Pulmonary artery endothelial cell (primary cell): ENCODE measurements around the gene RTN4R. TPM values are rescaled to one million over a fixed set of nuclear protein-coding genes. Genes with fewer than 3 reads are reported as not detected.

ENCODE experiments used
- DNase-seq: peaks from one replicate; pipeline ENCODE4 v3.0.0-alpha.2; 2011; ENCODE audit warnings: low read depth, low spot score
- total RNA-seq: library from RNA; depleted of rRNA; stranded (reverse); fragments of >200 nt; gene quantifications from 2 replicates; pipeline ENCODE4 v1.2.3, GENCODE V29; 2014

RTN4R gene
- total RNA-seq, 1 donor from 2014 or later, result 0.46 TPM

DNA sequence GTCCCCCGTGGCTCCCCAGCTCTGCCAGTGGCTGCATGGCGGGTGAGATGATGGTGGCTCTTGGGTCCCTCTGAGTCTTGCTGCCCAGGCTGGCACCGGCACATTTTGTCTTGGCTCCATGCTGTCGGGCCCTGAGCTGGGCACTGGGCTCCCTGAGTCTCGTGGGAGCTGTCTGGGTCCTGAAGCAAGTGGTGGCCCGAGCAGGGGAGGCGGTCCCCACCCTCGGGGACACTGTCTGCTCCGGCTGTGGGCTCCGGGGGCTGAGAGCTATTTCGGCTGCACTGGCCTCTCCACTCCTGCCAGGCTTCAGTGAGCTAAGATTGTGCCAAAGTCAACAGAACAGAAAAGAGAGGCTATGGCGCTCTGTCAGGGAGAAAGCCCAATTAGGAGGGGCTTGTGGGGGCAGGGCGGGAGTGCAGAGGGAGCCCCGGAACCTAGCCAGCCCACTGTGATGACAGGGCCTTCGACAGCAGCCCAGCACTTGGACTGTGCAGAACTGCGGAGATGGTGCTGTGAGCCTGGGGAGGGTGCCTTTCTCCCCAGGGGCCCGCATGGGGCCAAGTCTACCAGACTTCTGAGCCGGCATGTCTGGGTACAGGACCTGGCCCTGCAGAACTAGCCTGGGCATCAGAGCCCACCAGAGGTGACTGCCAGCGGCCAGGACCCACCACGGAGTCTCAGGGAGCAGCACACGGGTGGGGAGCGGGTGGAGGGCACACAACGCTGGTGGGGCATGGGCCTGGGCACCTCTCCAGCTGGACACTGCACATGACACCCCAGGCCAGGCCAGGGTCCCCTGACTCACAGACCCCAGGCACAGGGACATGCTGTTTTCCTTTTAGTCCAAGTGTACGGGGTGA is 38.0 kb downstream of the RTN4R start:
- no peak for DNase-seq

GRCh38 chr22:20228939-20229272 is 39.2 kb downstream of the RTN4R start:
- DNase-seq, result no peak

- no peak for DNase-seq
Observed at GRCh38 chr22:20228055-20228938, 39.8 kb downstream of the RTN4R start.

DNA sequence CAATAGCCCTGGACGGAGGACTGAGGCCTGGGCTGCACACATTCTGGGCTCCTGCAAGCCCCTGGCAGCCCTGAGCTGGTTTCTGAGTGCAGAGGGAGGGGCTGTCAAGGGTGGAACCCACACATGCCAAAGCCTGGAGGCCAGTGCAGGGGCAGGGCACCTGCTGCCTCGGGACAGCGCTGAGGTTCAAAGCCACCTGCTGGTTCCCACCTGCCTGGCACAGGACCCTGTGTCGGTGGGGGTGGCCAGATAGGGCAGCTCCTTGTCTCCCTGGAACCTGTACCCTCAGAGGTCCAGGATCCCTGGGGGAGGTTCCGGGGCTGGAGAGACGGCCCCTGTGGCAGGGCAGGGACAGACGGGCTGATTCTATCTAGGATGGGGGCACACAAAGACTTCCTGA is 40.8 kb downstream of the RTN4R start:
- no peak for DNase-seq

GRCh38 chr22:20226760-20227350 is 41.3 kb downstream of the RTN4R start:
- no peak for DNase-seq

GRCh38 chr22:20226077-20226716 is 41.9 kb downstream of the RTN4R start:
- DNase-seq, result no peak

DNA sequence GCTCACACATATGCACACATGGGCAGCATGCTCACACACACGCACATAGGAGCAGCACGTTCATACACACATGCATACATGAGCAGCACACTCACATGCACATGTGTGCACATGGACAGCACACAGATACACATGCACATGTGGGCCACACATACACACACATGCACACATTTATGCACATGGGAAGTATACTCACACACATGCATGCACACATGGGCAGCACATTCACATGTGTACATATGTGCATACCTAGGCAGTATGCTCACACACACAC is 42.5 kb downstream of the RTN4R start:
- no peak for DNase-seq

DNA sequence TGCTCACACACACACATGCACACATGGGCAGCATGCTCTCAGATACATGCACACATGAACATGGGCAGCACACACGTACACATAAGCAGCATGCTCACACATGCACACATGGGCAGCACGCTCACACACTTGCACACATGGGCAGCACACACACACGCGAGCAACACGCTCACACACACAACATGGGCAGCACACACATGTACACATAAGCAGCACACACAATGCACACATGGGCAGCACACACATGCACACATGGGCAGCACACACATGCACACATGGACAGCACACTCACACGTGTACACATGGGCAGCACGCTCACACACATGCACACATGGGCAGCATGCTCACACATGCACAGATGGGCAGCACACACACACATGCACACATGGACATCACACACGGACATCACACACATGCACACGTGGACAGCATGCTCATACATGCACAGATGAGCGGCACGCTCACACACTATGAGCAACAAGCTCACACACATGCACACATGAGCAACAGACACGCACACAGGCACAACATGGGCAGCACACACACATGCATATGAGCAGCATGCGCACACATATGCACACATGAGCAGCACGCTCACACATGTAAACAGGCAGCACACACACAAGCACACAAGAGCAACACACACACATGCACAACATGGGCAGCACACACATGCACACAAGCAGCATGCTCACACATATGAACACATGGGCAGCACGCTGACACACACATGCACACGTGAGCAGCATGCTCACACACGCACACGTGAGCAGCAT is 43.0 kb downstream of the RTN4R start:
- DNase-seq, result no peak

DNA sequence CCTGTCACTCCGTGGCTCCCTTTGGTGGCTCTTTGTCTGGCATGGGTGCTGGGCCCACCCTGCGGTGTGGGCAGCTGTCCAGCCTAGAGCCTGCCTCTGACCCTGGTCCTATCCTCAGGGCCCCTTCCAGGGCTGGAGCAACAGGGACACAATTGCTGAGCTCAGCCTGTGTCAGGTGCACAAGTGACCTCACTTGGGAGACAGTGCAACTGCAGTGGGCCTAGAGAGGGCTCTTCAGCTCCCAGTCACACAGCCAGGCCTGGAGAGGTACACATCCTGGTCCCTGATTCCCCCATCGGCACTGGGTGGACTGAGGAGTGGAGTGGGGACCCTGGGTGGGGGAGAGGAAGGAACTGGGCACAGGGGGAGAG is 43.9 kb downstream of the RTN4R start:
- DNase-seq, result no peak

GRCh38 chr22:20223421-20224255 is 44.5 kb downstream of the RTN4R start:
- no peak for DNase-seq

DNA sequence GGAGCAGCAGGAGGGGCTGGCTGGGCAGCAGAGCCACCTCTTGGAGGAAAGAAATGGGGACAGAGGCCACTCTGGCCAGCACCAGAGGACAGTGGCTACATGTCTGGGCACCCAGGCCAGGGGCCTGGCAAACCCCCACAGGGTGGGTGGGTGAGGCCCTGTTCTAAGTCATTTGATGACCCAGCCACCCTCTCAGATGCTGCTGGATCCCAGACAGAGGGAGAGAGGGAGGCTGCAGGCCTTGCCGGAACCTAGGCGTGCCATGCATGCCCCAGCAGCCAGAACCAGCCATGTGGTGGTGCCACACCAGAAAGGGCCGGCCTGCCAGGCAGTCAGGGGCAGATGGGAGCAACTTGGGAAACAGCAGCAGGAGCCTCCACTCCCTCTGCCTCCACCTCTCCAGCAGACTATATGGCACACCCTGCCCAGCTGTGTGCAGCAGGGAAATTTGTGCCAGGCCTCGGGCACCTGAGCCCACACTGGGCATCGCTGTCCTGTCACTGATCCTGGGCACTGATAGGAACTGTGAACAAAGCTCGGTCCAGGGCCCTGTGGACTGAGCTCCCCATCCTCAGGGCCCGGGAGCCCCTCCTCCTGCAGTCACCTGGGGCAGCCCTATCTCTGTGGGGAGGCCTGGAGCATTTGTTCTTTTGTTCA is 45.2 kb downstream of the RTN4R start:
- no peak for DNase-seq

- no peak for DNase-seq
Observed at GRCh38 chr22:20221421-20222340, 46.4 kb downstream of the RTN4R start.

DNA sequence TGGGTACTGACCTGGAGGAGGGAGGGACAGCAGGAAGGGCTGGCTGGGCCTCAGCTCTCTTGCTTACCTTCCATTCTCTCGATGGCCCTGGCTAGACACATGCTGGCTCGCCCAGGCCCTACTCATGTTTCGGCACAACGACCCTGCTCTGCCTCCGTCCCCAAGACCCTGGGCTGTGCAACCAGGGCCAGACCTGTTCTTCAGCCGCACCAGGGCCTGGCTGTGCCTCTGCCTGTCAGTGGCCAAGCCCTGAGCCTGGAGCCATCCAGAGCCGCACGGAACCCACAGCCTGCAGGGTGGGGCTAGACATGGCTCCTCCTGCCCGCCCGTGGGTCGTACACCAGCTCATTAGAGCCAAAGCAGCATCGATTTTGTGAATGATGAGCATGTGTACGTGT is 47.5 kb downstream of the RTN4R start:
- DNase-seq, result no peak

DNA sequence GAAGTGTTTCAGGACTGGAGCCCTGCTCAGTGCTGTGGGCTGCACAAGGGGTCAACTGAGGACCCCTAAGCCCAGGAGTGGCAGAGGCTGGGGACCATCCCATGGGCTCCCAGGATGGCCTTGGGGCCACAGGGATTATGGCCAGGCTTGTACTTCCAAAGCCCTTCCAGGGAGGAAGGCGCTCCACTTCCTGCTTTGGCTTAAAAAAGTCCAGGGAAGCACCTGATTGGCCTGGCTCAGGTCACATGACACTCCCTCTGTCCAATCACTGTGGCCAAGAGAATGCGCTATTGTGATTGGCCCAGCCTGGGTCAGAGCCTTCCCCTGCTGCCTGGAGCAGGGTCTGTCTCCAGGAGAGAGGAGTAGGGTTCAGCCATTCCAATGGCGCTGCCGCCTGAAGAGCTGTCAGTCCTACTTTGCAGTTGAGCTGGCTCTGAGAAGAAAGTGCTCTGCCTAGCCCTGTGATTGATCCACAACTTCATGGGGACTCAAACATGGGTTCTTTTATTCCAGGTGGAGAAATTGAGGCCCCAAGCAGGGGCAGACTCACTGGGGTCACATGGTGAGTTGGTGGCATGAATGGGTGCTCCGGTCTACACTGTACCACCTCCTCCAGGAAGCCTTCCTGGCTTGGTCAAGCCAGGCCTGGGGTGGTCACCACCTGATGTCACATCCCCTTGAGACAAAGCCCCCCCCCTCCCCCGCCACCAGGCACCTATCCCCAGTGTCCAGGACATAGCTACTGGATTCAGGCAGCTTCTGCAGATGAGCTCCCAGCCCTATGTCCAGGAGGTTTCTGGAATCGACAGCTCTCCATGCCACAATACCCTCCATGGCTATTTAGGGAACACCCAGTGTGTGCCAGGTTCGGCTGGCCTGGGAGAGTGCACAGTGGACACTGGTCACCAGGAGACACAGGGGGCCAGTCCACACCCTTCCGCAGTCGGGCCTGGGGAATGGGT is 48.2 kb downstream of the RTN4R start:
- DNase-seq, result no peak

DNA sequence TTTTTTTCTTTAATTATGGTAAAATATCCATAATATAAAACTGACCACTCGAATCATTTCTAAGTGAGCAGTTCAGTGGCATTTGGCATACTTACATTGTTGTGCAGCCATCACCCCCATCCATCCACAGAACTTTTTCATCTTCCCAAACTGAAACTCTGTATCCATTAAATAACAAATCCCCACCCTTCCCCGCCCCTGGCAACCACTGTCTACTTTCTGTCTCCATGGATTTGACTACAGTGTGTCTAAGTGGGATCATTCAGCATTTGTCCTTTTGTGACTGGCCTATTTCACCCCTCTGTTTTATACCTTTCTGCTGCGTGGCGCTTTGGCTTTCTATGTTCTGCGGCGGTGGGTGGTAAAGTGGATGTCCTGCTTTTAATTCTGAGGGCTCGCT is 49.1 kb downstream of the RTN4R start:
- DNase-seq, result no peak

GRCh38 chr22:20218326-20218872 is 49.7 kb downstream of the RTN4R start:
- no peak for DNase-seq

DNA sequence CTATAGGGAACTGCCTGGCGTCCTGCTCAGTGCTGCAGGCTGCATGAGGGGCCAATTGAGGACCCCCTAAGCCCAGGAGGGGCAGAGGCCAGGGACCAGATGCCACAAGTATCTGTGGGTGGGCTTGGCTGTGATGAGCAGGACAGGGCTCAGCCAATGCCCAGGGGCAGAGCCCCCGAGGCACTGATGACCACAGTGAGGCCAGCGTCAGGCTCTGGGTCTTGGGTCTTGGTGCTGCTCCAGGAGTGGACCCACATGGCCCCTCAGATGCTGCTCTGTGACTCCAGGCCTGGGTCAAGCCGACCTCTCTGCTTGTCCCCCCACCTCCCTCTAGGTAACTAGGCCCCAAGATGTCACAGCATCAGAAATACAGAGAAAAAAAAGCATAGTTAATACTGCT is 50.6 kb downstream of the RTN4R start:
- DNase-seq, result no peak
